GM13976 (cell line): ENCODE measurements around the gene HLCS.

Experiments used
- DNase-seq: peaks from one replicate; pipeline ENCODE4 v3.0.0; 2012; ENCODE audit warnings: low spot score
- in situ Hi-C: fragments of 300-500 bp; cut with MboI; formaldehyde crosslinking; loops from one replicate; pipeline ENCODE4 v1.12.0; 2022; ENCODE audit warnings: low sequenced_read_pairs, mixed read lengths, inconsistent platforms; ENCODE audit not compliant: unreplicated experiment
- TF ChIP-seq, protein P1 (sequence below): IDR thresholded peaks from 2 replicates; pipeline ENCODE4 v1.5.1; 2012; ENCODE audit warnings: borderline replicate concordance, mild to moderate bottlenecking; ENCODE audit not compliant: insufficient read depth; ENCODE audit errors: extremely low read depth, missing control alignments, control extremely low read depth

Gene HLCS

DNA sequence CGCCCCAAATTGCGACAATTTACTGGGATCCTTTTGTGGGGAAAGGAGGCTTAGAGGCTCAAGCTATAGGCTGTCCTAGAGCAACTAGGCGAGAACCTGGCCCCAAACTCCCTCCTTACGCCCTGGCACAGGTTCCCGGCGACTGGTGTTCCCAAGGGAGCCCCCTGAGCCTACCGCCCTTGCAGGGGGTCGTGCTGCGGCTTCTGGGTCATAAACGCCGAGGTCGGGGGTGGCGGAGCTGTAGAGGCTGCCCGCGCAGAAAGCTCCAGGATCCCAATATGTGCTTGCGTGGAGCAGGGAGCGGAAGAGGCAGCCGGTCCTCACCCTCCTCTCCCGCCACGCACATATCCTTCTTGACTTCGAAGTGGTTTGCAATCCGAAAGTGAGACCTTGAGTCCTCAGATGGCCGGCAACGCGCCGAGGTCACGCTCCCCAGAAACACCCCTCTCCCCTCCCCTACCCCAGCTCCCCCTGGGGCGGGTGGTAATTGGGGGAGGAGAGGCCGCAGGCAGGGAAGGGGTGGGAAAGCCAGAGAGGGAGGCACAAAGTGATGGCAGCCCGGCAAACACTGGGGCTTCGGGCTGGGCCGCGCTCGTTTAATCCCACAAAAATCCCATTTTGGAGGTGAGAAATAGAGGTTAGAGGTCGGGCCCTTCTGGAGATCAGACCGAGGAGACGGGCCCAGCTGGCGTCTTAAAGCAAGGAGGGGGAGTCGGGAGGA is 261.4 kb downstream of the HLCS start:
- TF ChIP-seq, protein P1, sequence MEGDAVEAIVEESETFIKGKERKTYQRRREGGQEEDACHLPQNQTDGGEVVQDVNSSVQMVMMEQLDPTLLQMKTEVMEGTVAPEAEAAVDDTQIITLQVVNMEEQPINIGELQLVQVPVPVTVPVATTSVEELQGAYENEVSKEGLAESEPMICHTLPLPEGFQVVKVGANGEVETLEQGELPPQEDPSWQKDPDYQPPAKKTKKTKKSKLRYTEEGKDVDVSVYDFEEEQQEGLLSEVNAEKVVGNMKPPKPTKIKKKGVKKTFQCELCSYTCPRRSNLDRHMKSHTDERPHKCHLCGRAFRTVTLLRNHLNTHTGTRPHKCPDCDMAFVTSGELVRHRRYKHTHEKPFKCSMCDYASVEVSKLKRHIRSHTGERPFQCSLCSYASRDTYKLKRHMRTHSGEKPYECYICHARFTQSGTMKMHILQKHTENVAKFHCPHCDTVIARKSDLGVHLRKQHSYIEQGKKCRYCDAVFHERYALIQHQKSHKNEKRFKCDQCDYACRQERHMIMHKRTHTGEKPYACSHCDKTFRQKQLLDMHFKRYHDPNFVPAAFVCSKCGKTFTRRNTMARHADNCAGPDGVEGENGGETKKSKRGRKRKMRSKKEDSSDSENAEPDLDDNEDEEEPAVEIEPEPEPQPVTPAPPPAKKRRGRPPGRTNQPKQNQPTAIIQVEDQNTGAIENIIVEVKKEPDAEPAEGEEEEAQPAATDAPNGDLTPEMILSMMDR: no peak
- in situ Hi-C loops: no loop called here
- peak; percentile 44 for DNase-seq

DNA sequence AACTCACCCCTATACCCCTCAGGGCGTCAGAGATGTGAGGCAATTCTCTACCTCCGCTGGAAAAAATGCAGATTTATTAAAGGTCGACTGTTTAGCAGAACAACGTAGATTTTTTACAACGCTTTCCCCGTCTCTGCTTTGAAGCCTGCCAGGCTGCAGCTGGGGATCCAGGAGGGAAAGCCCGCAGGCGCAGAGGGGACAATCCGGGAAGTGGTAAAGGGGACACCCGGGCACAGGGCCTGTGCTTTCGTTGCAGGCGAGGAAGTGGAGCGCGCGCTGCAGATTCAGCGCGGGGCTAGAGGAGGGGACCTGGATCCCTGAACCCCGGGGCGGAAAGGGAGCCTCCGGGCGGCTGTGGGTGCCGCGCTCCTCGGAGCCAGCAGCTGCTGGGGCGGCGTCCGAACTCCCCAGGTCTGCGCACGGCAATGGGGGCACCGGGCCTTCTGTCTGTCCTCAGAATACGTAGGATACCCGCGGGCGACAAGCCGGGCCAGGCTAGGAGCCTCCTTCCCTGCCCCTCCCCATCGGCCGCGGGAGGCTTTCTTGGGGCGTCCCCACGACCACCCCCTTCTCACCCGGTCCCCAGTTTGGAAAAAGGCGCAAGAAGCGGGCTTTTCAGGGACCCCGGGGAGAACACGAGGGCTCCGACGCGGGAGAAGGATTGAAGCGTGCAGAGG is 262.1 kb downstream of the HLCS start:
- TF ChIP-seq, protein P1: no peak
- peak; percentile 37 for DNase-seq
- in situ Hi-C loops: no loop called here

DNA sequence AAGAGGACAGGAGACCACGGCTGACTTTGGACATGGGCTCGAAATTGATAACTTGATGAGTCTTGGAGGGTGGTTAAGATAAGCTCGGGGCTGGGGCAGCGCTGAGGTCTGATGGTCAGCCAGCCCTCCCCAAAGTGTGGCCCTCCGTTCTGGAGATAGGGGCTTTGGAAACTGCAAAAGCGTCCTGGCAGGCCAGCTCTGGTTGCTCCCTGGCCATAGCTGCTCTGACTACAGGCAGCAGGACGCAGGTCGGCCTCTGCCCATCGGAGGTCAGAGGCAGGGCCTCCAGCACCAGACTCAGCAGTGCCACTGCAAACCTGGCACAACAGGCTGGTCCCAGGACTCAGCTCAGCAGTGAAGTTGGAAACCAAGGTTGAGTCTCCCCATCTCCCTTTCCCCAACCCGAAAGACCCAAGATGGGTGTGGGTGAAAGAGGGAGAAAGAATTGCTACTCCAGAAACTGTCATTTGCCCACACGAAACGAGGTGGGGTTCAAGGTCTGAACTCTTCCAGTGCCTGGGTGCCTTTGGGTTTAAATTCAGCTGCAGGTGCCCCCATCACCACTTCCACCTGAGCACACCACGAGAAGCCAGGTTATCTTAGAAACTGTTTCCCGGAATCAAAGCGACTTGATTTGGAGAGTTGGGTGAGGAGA is 262.7 kb downstream of the HLCS start:
- peak; percentile 27 for DNase-seq
- in situ Hi-C loops: no loop called here
- TF ChIP-seq, protein P1: no peak

DNA sequence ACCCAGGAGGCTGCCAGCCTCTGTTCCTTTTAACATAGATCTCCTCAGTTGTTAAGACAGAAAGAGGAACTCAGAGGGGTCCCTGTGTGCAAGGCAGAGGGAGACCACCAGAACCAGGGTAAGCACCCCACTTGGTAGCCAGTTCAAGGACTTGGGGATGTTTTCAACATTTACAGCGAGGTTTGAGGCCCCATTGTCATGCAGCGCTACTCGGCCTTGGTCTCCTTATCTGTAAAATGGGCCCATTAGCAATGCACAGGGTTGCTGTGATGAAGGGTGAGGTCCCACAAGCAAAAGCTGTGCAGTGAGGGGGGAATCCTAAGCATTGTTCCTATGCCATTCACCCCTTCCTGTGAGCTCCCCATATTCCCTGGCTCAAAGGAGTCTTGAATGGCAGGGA is 263.3 kb downstream of the HLCS start:
- in situ Hi-C loops: no loop called here
- TF ChIP-seq, protein P1: no peak
- DNase-seq: peak; percentile 20

DNA sequence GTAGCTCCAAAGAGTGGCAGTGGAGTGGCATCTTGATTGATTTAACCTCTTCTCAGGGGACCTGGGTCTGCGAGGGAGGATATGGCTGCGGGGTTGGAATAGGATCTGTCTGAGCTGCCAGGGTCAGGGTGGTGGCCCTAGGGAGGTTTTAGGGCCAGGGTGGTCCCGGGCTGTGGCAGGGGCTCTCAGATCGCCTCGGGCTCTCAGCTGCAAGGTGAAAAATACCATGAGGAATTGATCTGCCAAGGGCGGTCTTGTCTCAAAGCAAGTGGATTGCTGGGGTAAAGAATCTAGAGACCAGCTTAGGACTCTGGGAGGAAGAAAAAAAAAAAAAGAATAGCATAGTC is 263.9 kb downstream of the HLCS start:
- TF ChIP-seq, protein P1: no peak
- DNase-seq: no peak
- in situ Hi-C loops: no loop called here

DNA sequence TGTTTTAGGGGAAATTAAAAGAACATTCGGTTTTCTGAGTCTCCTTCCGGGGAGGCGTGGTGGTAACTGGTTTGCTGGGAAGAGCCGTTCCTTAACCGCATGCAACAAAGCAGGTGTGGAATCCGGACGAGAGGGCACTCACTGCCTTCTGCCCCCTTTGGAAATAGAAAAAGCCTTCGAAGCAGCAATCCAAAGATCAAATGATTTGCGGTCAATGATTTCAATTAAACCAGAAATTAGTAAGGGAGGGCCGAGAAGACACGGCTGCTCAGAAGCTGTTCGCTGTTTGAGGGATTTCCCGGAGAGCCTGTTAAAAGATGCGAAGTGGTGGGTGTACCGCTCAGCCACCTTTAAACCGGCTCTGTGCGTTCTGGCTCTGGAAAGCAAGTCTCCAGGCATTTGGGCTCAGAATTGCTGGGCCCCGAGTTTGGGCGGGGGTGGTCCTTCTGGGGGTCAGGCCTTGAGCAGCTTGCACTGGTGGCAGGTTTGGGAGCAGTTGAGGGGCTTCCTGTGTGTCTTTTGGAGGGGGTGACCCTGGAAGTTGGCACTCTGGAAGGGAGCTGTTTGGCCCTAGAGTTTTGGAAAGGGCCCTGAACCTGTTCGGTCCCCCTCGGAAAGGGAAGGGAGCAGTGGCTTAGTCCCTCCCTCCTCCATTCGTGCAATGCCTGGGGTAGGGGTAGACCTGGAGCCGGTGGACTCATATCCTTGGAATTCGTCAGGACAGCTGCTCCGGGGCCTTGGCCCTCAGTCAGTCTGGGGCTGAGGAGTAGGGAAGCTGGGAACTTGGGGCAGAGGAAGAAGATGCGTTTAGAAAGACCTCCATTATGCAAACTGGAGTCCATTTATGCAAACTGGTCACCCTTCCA is 264.5 kb downstream of the HLCS start:
- TF ChIP-seq, protein P1: no peak
- DNase-seq: no peak
- in situ Hi-C loops: no loop called here
